ENCODE results near the gene AP1G1. TPM values are rescaled to one million over a fixed set of nuclear protein-coding genes. Genes with fewer than 3 reads are reported as not detected.

Gene AP1G1
- total RNA-seq, 4 donors from 2014 or later = 74.0 to 114 (median 96.9) TPM

DNA sequence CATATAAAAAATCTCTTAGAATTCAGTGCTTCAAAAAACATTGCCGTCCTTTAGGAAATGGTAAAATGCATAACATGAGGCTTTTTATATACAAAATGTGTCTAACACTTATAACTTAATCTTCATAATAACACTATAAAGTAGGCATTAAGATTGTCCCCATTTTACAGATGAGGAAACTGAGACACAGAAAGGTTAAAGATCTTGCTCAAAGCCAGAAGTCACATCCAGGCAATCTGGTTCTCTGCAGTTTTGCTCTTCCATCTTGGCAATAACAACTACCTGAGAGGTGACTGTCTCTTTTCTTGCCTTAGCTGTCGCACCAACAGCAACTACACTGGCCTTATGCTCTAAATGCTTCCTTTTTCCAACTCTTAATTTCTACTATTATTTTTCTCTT is 24.5 kb downstream of the AP1G1 start:
- peaks cover 0 to 5% of the 10 kb centered on the region in 2 donors for H3K36me3 ChIP-seq
- no peak overlapping the region for H3K4me3 ChIP-seq (replicated peaks in 1 of 3)
- DNase-seq = no peak
- no peaks in the 10 kb centered on the region for H3K27me3 ChIP-seq
- H3K27ac ChIP-seq = no peak overlapping the region
- intact Hi-C loops (cut with DNase I) = no loop called here
- TF ChIP-seq POLR2A (IDR thresholded peaks at IDR 0.05) = no peak
- TF ChIP-seq, protein P1, sequence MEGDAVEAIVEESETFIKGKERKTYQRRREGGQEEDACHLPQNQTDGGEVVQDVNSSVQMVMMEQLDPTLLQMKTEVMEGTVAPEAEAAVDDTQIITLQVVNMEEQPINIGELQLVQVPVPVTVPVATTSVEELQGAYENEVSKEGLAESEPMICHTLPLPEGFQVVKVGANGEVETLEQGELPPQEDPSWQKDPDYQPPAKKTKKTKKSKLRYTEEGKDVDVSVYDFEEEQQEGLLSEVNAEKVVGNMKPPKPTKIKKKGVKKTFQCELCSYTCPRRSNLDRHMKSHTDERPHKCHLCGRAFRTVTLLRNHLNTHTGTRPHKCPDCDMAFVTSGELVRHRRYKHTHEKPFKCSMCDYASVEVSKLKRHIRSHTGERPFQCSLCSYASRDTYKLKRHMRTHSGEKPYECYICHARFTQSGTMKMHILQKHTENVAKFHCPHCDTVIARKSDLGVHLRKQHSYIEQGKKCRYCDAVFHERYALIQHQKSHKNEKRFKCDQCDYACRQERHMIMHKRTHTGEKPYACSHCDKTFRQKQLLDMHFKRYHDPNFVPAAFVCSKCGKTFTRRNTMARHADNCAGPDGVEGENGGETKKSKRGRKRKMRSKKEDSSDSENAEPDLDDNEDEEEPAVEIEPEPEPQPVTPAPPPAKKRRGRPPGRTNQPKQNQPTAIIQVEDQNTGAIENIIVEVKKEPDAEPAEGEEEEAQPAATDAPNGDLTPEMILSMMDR (IDR thresholded peaks at IDR 0.05) = no peak
- H3K4me1 ChIP-seq = peaks cover 5 to 15% of the 10 kb centered on the region in 2 donors
- H3K9me3 ChIP-seq = no peaks in the 10 kb centered on the region
- 91 to 93% methylated on average over 2 of the region's 2 CpGs for WGBS, 2 donors

DNA sequence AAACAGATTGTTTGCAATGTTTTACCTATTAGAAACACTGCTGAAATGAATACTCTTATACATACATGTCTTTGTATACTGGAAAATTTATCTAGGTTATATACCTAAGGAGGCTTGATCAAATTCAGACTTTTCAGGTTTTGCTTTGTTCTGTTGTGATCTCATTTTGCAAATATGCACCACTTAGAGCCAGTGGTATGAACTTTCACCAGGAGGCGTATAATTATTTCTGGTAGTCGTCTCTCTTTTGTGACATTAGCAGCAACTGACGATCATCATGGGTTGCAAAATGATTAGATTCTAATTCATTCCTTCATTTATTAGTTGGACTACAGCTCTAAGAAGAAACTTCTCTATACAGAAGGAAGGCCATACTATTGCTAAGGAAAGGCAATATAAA is 26.9 kb downstream of the AP1G1 start:
- Histone ChIP-seq H3K27ac (no peak overlapping the region), H3K27me3 (no peaks in the 10 kb centered on the region), H3K4me3 (replicated peaks in 1 of 3) (no peak overlapping the region), H3K4me1 (peaks cover 5 to 15% of the 10 kb centered on the region in 2 donors), H3K9me3 (no peaks in the 10 kb centered on the region), H3K36me3 (peaks cover 0 to 3% of the 10 kb centered on the region in 2 donors)
- TF ChIP-seq, protein P1 (IDR thresholded peaks at IDR 0.05) = no peak
- no peak for TF ChIP-seq POLR2A (IDR thresholded peaks at IDR 0.05)
- WGBS, 2 donors = 46 to 60% methylated on average over 3 of the region's 3 CpGs
- no peak for DNase-seq
- intact Hi-C loops (cut with DNase I) = no loop called here

DNA sequence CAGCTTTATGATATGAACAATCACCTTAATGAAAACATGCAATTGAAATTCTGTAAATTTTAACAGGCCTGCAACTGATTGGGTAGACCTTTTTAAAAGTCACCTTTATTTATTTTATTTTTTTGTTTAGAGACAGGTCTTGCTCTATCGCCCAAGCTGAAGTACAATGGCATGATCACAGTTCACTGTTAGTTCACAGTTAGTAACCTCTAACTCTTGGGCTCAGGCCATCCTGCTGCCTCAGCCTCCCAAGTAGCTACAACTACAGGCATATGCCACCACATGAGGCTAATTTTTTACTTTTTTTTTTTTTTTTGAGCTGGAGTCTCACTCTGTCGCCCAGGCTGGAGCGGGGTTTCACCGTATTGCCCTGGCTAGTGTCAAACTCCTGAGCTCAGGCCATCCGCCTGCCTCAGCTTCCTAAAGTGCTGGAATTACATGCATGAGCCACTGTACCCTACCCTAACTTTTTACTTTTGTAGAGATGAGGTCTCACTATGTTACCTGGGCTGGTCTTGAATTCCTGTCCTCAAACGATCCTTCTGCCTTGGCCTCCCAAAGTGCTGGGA is 28.0 kb downstream of the AP1G1 start:
- no peak for TF ChIP-seq POLR2A (IDR thresholded peaks at IDR 0.05)
- TF ChIP-seq, protein P1 (IDR thresholded peaks at IDR 0.05) = no peak
- no peak overlapping the region for H3K27ac ChIP-seq
- 98% methylated on average over 6 of the region's 6 CpGs for WGBS, 2 donors
- DNase-seq = no peak
- H3K27me3 ChIP-seq = no peaks in the 10 kb centered on the region
- no peak overlapping the region for H3K4me3 ChIP-seq (replicated peaks in 1 of 3)
- H3K36me3 ChIP-seq = peaks cover 0 to 3% of the 10 kb centered on the region in 2 donors
- no peaks in the 10 kb centered on the region for H3K9me3 ChIP-seq
- H3K4me1 ChIP-seq = peaks cover 11 to 15% of the 10 kb centered on the region in 2 donors
- intact Hi-C loops (cut with DNase I) = no loop called here

DNA sequence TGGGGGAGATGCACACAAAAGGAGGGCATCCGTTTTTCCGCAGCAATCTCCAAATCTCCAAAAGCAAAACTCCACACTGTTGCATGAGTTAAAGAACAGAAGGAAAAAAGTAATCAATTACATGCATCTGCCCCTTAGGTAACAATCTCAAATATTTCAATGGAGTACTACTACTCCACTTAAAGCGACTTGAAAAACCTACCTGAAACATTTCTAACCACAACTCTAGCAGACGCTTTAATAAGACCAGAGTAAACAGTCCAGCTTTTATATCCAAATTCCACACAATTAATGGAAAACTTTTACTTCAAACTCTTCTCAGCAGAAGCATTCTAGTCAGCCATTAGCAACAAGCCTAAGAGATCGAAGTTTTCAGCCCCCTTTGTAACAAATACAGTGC is 29.9 kb downstream of the AP1G1 start:
- 81 to 82% methylated on average over 5 of the region's 5 CpGs for WGBS, 2 donors
- DNase-seq = no peak
- peaks cover 5 to 8% of the 10 kb centered on the region in 2 donors for H3K36me3 ChIP-seq
- intact Hi-C loops (cut with DNase I) = no loop called here
- TF ChIP-seq POLR2A (IDR thresholded peaks at IDR 0.05) = no peak
- TF ChIP-seq, protein P1 (IDR thresholded peaks at IDR 0.05) = no peak
- no peak overlapping the region for H3K27ac ChIP-seq
- no peaks in the 10 kb centered on the region for H3K27me3 ChIP-seq
- H3K4me3 ChIP-seq (replicated peaks in 1 of 3) = no peak overlapping the region
- peaks cover 11 to 15% of the 10 kb centered on the region in 2 donors for H3K4me1 ChIP-seq
- no peaks in the 10 kb centered on the region for H3K9me3 ChIP-seq

DNA sequence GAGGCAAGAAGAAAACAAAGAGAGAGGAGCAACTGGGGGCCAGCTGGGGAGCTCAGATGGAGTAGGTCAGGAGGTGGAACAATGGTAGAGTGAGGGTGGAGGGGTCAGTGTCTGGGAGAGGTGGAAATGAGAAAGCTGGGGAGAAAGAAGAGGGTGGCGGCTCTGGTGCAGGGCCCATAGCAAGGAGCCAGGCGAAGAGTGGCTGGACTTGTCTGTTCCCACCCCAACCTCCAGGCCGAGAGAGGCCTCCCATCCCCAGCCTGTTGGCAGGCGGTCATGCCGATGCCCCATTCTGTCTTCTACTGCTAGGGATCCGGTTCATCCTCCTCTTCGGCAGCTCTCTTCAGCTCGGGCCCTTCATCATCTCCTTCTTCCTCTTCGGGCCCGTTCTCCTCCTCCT is 31.3 kb downstream of the AP1G1 start:
- H3K36me3 ChIP-seq = peaks cover 14 to 18% of the 10 kb centered on the region in 2 donors

More for the DNA sequence above, 31.3 kb downstream of the AP1G1 start:
- whole genome bisulfite sequencing, 2 donors = 95 to 97% methylated on average over 10 of the region's 10 CpGs
- no peak overlapping the region for H3K4me3 ChIP-seq (replicated peaks in 1 of 3)
- TF ChIP-seq, protein P1 (IDR thresholded peaks at IDR 0.05) = no peak
- no peak for TF ChIP-seq POLR2A (IDR thresholded peaks at IDR 0.05)
- DNase-seq = no peak
- no peak overlapping the region for H3K27ac ChIP-seq
- intact Hi-C loops (cut with DNase I) = no loop called here
- no peaks in the 10 kb centered on the region for H3K27me3 ChIP-seq
- H3K9me3 ChIP-seq = no peaks in the 10 kb centered on the region
- H3K4me1 ChIP-seq = peaks cover 9 to 11% of the 10 kb centered on the region in 2 donors

Measured in thyroid gland (tissue), 4 donors.